PC-3 (cell line): ENCODE results near the gene SLC13A3. TPM values are rescaled to one million over a fixed set of nuclear protein-coding genes. Genes with fewer than 3 reads are reported as not detected.
A peak's percentile ranks its signal among the peaks of the same experiment; 100 is the strongest.

ENCODE experiments used
- ATAC-seq: fragments of 200-7000 bp; cut with Tn5 transposase; 2 replicates; pipeline ENCODE4 v1.9.1; 2020; ENCODE audit warnings: mild to moderate bottlenecking, moderate library complexity
- BruUV-seq: library from RNA; stranded (reverse); fragments of 400-500 nt; replicated peaks from 2 replicates; lab custom pipeline; 2021; lab: Mats Ljungman, UMichigan
- CTCF ChIA-PET: fragments of 300-600 bp; sonication (Branson Sonifier 250); formaldehyde crosslinking; loops from one replicate; lab custom pipeline; 2022; ENCODE audit warnings: antibody characterized with exemption; lab: Charles Lee
- POLR2A ChIA-PET: fragments of 300-600 bp; sonication (Branson Sonifier 250); formaldehyde crosslinking; loops from one replicate; lab custom pipeline; 2022; ENCODE audit warnings: antibody characterized with exemption; ENCODE audit not compliant: unreplicated experiment; lab: Charles Lee
- DNase-seq: peaks from one replicate; pipeline ENCODE4 v3.0.0-alpha.2; 2015
- H2AFZ ChIP-seq: fragments of 300-600 bp; sonication (generic); 2 replicates; pipeline ENCODE4 v1.6.0; 2016; ENCODE audit warnings: antibody characterized with exemption, low read length
- H3F3A ChIP-seq: fragments of 300-600 bp; sonication (generic); one replicate; pipeline ENCODE4 v1.6.0; 2017; ENCODE audit warnings: antibody characterized with exemption, low read length, control low read depth, mild to moderate bottlenecking; ENCODE audit not compliant: unreplicated experiment
- H3K27ac ChIP-seq: fragments of 300-600 bp; sonication (generic); 2 replicates; pipeline ENCODE4 v1.5.1; 2016; ENCODE audit warnings: mild to moderate bottlenecking, low read length
- H3K27me3 ChIP-seq: fragments of 300-600 bp; sonication (generic); 2 replicates; pipeline ENCODE4 v1.6.1; 2016; ENCODE audit warnings: low read length, mixed read lengths
- H3K36me3 ChIP-seq: fragments of 300-600 bp; sonication (generic); 2 replicates; pipeline ENCODE4 v1.6.1; 2016; ENCODE audit warnings: low read depth, mixed run types, low read length, mixed read lengths
- H3K4me1 ChIP-seq: fragments of 300-600 bp; sonication (generic); 2 replicates; pipeline ENCODE4 v1.5.1; 2016; ENCODE audit warnings: low read length; ENCODE audit not compliant: insufficient read depth
- H3K4me2 ChIP-seq: fragments of 300-600 bp; sonication (generic); 2 replicates; pipeline ENCODE4 v1.6.0; 2016; ENCODE audit warnings: low read length
- H3K4me3 ChIP-seq: fragments of 300-600 bp; sonication (generic); 2 replicates; pipeline ENCODE4 v1.5.1; 2016; ENCODE audit warnings: mild to moderate bottlenecking, low read length, mixed read lengths
- H3K79me2 ChIP-seq: fragments of 300-600 bp; sonication (generic); 2 replicates; pipeline ENCODE4 v1.6.1; 2017; ENCODE audit warnings: low read length, mixed read lengths
- H3K9ac ChIP-seq: fragments of 300-600 bp; sonication (generic); 2 replicates; pipeline ENCODE4 v1.6.0; 2016; ENCODE audit warnings: mild to moderate bottlenecking, low read length
- H3K9me2 ChIP-seq: fragments of 300-600 bp; sonication (generic); replicated peaks from 2 replicates; pipeline ENCODE4 v1.6.1; 2016; ENCODE audit warnings: mixed run types, low read length, mixed read lengths
- H3K9me3 ChIP-seq: fragments of 300-600 bp; sonication (generic); 2 replicates; pipeline ENCODE4 v1.6.1; 2016; ENCODE audit warnings: low read length, mixed read lengths
- H4K20me1 ChIP-seq: fragments of 300-600 bp; sonication (generic); 2 replicates; pipeline ENCODE4 v1.6.1; 2016; ENCODE audit warnings: low read length, mixed read lengths
- CTCF ChIP-seq: fragments of 300-600 bp; sonication (generic); conservative IDR thresholded peaks from 2 replicates; pipeline ENCODE4 v1.5.1; 2017; ENCODE audit warnings: antibody characterized with exemption, low read depth, mild to moderate bottlenecking, low read length
- EZH2 ChIP-seq: fragments of 300-600 bp; sonication (generic); IDR thresholded peaks from one replicate; pipeline ENCODE4 v1.6.1; 2017; ENCODE audit warnings: antibody characterized with exemption, mild to moderate bottlenecking, low read length; ENCODE audit not compliant: unreplicated experiment
- EZH2phosphoT487 ChIP-seq: fragments of 300-600 bp; sonication (generic); IDR thresholded peaks from 2 replicates; pipeline ENCODE4 v1.6.1; 2018; ENCODE audit warnings: mild to moderate bottlenecking, antibody characterized with exemption, low read length, borderline replicate concordance
- intact Hi-C: fragments of 100-400 bp; cut with micrococcal nuclease; formaldehyde crosslinking; loops from 2 replicates; pipeline ENCODE4 v1.9.0; 2023
- total RNA-seq: library from RNA; depleted of rRNA; stranded (reverse); fragments of >200 nt; gene quantifications from 2 replicates; pipeline ENCODE4 v1.2.3, GENCODE V29; 2014

The SLC13A3 gene
- total RNA-seq, 1 experiment from 2014 or later, result not detected

GRCh38 chr20:46584508-46584907, 66.8 kb downstream of the SLC13A3 start:
- intact Hi-C loops, result no loop called here
- CTCF ChIA-PET, result no interaction called here
- no peak for TF ChIP-seq EZH2phosphoT487
- TF ChIP-seq EZH2, result no peak
- no peak for TF ChIP-seq CTCF

DNA sequence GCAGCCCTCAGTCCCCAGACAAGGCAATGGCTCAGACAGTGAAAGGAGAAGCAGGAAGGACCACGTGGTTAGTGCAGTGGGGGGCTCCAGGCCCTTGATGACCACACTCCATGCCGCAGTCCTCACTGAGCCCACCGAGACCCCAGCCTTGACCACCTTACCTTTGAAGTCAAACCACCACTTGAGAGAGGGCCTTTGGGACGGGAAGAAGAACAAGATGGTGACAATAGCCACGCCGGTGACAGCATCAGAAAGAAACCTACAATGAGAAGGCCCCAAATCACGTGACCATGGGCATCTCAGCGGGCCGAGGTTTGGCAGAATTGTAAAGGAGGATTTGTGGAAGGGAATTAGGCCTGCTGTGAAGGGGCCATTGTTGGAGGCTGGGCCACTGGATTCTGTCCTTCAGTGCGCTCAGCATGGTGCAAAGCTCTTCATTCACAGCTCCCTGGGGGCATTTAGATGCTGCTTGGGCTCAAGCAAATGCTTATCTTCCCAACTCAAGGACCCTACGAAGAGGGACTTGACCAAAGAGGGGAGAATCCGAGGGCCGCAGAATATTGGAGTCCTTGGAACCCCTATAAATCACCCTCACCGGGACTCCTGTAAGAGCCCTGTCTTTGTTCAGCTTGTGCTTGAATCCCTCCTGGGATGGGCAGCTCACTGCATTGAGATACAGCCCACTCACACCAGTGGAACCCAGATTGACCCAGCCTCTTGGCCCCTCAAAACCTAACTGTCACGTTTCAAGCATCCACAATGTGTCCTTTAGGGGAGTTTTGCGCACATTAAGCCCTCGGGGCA, 67.6 kb downstream of the SLC13A3 start:
- H3K9me2 ChIP-seq, result no peaks in the 10 kb centered on the region
- no TSS peak for BruUV-seq
- intact Hi-C loops, result no loop called here
- TF ChIP-seq EZH2phosphoT487 (no peak), EZH2 (no peak), CTCF (no peak)
- H3K27me3 ChIP-seq, result peaks cover 50% of the 10 kb centered on the region
- no peak overlapping the region for H2AFZ ChIP-seq
- POLR2A ChIA-PET, result no interaction called here
- H3F3A ChIP-seq, result no peaks in the 10 kb centered on the region
- no peak overlapping the region for H3K27ac ChIP-seq
- CTCF ChIA-PET, result no interaction called here
- no peaks in the 10 kb centered on the region for H3K9me3 ChIP-seq
- no peaks in the 10 kb centered on the region for H3K79me2 ChIP-seq
- H3K36me3 ChIP-seq, result no peaks in the 10 kb centered on the region
- H3K4me2 ChIP-seq, result no peak overlapping the region
- H3K4me3 ChIP-seq, result no peak overlapping the region
- no peak overlapping the region for H3K9ac ChIP-seq
- H3K4me1 ChIP-seq, result no peaks in the 10 kb centered on the region
- no peak for DNase-seq
- no peaks in the 10 kb centered on the region for H4K20me1 ChIP-seq
- no peak for ATAC-seq

More at GRCh38 chr20:46584508-46584907, 66.8 kb downstream of the SLC13A3 start:
- Histone ChIP-seq H3K4me2 (no peak overlapping the region), H3K79me2 (no peaks in the 10 kb centered on the region), H3K27ac (no peak overlapping the region), H3K9me3 (no peaks in the 10 kb centered on the region), H3K4me3 (no peak overlapping the region), H3K4me1 (no peaks in the 10 kb centered on the region), H3K9ac (no peak overlapping the region), H2AFZ (no peak overlapping the region), H3K9me2 (no peaks in the 10 kb centered on the region), H3K36me3 (no peaks in the 10 kb centered on the region), H4K20me1 (no peaks in the 10 kb centered on the region), H3F3A (no peaks in the 10 kb centered on the region), H3K27me3 (peaks cover 54% of the 10 kb centered on the region)
- POLR2A ChIA-PET, result no interaction called here
- no peak for ATAC-seq
- no peak for DNase-seq
- BruUV-seq, result no TSS peak

DNA sequence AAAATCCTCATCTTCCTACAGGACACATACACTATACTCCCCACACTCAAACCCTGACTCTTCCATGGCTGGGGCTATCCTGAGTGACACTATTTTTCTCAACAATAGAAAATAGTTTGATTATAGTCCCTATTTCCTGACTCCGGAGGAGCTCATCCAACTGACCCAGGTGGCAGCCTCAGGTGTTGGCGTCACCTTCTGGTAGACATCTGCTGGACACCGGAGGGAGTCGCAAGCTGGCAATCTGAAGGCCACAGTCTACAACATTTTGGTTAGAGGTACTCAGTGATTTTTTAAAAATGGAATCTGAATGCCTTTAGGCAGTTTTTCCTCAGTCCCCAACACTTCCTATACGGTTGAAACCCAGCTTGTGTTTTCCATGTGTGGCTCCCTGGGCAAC, 68.6 kb downstream of the SLC13A3 start:
- Histone ChIP-seq H3K79me2 (no peaks in the 10 kb centered on the region), H3K9me2 (no peaks in the 10 kb centered on the region), H3K27me3 (peaks cover 50% of the 10 kb centered on the region), H3F3A (no peaks in the 10 kb centered on the region), H3K4me2 (no peak overlapping the region), H3K9ac (no peak overlapping the region), H2AFZ (no peak overlapping the region), H4K20me1 (no peaks in the 10 kb centered on the region), H3K4me1 (no peaks in the 10 kb centered on the region), H3K9me3 (no peaks in the 10 kb centered on the region), H3K27ac (no peak overlapping the region), H3K4me3 (no peak overlapping the region), H3K36me3 (no peaks in the 10 kb centered on the region)
- no TSS peak for BruUV-seq
- POLR2A ChIA-PET, result no interaction called here
- DNase-seq (no peak), ATAC-seq (no peak)
- TF ChIP-seq CTCF (peak; percentile 33), EZH2 (no peak)
- CTCF ChIA-PET, result interaction anchor here (0.6 kb wide), 1 partner anchor 17 kb away, joined by 3 read pairs; no protein-coding TSS in a partner anchor
- intact Hi-C loops, result no loop called here
